Fibroblast of villous mesenchyme (primary cell): Measurements from ENCODE around the gene BRD3. TPM values are rescaled to one million over a fixed set of nuclear protein-coding genes. Genes with fewer than 3 reads are reported as not detected.

Experiments used
- DNase-seq: peaks from one replicate; pipeline ENCODE4 v3.0.0-alpha.2; 2010; ENCODE audit warnings: low read depth
- H3K4me3 ChIP-seq: 2 replicates; pipeline ENCODE4 v1.5.1; 2011; ENCODE audit warnings: low read depth, mild to moderate bottlenecking, low read length
- total RNA-seq: library from RNA; depleted of rRNA; stranded (reverse); fragments of >200 nt; gene quantifications from 2 replicates; pipeline ENCODE4 v1.2.3, GENCODE V29; 2012
- TF ChIP-seq, protein P1 (sequence below): IDR thresholded peaks from 2 replicates; pipeline ENCODE4 v1.5.1; 2012; ENCODE audit warnings: low read depth, mild to moderate bottlenecking, low read length; ENCODE audit not compliant: insufficient read depth

BRD3 gene
- total RNA-seq, 1 donor: 5.2 TPM

DNA sequence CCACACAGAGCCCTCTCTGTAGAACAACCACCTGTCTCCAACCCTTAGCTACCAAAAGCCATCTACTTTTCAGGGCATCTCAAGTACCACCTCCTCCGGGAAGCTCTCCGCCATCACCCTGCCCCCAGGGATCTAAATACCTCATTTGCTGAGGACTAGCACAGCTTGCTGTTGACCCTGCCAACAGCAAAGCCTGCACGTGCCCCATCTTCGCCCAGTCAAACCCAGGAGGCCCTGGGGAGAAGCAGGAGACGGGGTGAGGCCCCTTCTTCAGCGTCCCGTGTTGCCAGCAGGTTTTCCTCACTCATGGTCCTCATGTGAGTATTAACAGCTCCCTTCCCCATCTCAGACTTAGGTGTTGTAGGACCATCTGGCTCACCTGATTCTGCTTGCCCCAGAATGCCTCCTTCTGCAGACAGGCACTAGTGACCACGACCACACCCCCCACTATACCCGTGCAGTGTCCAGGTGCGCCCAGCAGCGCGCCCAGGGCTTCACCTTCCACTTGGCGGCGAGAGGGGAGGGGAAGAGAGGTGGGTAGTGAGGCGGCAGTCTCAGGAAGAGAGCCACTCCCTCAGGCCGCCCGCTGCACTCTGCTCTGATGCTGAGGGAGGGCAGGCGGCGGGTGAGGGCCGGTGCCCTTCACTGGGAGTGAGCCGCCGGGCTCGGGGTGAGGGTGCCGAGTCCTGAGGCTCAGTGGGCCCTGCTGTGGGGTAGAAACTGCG lies 86.8 kb downstream of the BRD3 start:
- DNase-seq: no peak
- H3K4me3 ChIP-seq: no peak overlapping the region
- TF ChIP-seq, protein P1, sequence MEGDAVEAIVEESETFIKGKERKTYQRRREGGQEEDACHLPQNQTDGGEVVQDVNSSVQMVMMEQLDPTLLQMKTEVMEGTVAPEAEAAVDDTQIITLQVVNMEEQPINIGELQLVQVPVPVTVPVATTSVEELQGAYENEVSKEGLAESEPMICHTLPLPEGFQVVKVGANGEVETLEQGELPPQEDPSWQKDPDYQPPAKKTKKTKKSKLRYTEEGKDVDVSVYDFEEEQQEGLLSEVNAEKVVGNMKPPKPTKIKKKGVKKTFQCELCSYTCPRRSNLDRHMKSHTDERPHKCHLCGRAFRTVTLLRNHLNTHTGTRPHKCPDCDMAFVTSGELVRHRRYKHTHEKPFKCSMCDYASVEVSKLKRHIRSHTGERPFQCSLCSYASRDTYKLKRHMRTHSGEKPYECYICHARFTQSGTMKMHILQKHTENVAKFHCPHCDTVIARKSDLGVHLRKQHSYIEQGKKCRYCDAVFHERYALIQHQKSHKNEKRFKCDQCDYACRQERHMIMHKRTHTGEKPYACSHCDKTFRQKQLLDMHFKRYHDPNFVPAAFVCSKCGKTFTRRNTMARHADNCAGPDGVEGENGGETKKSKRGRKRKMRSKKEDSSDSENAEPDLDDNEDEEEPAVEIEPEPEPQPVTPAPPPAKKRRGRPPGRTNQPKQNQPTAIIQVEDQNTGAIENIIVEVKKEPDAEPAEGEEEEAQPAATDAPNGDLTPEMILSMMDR: no peak

Other genes with a start within 250 kb of the BRD3 start
- gene VAV2, start 75.7 kb downstream of the BRD3 start, total RNA-seq: 9.7 and 13.4 TPM in 2 replicates
- 18.4 and 22.9 TPM in 2 replicates for gene BRD3OS, start 42.5 kb downstream of the BRD3 start, total RNA-seq
- gene WDR5, start 68.1 kb upstream of the BRD3 start, total RNA-seq: 19.3 and 22.0 TPM in 2 replicates
- gene RNU6ATAC, start 96.5 kb upstream of the BRD3 start, total RNA-seq: not detected in 2 replicates